Psoas muscle (tissue), 8 donors: Measurements from ENCODE around the gene RFX1. TPM values are rescaled to one million over a fixed set of nuclear protein-coding genes. Genes with fewer than 3 reads are reported as not detected.
A peak's percentile ranks its signal among the peaks of the same experiment; 100 is the strongest.

Source experiments
- ATAC-seq, 4 donors: fragments of 200-7000 bp; cut with Tn5 transposase; one replicate each; pipeline ENCODE4 v1.9.1; 2020; ENCODE audit warnings: moderate library complexity in 3 of 4, mild to moderate bottlenecking in 2 of 4
- DNase-seq, 2 donors: peaks; one replicate each; pipeline ENCODE4 v3.0.0-alpha.2; 2020
- H3K27ac ChIP-seq: fragments of 200-600 bp; one replicate; pipeline ENCODE4 v1.8.0; 2022
- H3K27me3 ChIP-seq, 3 donors: fragments of 200-600 bp in 1 of 3; one replicate each; pipeline versions ENCODE4 v1.6.1 to v1.8.0; 2013 to 2022; ENCODE audit warnings: low read length in 2 of 3, mild to moderate bottlenecking in 2 of 3, moderate library complexity in 1 of 3; ENCODE audit not compliant: insufficient read depth in 3 of 3
- H3K36me3 ChIP-seq, 2 donors: fragments of 200-600 bp in 1 of 2; one replicate each; pipeline versions ENCODE4 v1.6.1 to v1.8.0; 2013 to 2022; ENCODE audit warnings: low read depth in 1 of 2, mild to moderate bottlenecking in 1 of 2, moderate library complexity in 1 of 2; ENCODE audit not compliant: insufficient read depth in 1 of 2
- H3K4me1 ChIP-seq: fragments of 200-600 bp; one replicate; pipeline ENCODE4 v1.8.0; 2022
- H3K4me3 ChIP-seq: fragments of 200-600 bp; one replicate; pipeline ENCODE4 v1.8.0; 2022; ENCODE audit warnings: mild to moderate bottlenecking
- H3K9me3 ChIP-seq: fragments of 200-600 bp; one replicate; pipeline ENCODE4 v1.8.0; 2022
- WGBS, 3 donors: extraction: QIAGEN DNeasy Blood & Tissue Kit; methylation state at CpG; one replicate each; pipeline versions ENCODE4 v1.1.6 to v1.1.7; 2013; 5-methylcytosine and 5-hydroxymethylcytosine counted together
- intact Hi-C, 2 donors: fragments of 100-400 bp; cut with DNase I; formaldehyde crosslinking; loops; one replicate each; pipeline versions ENCODE4 v1.11.0 to v1.14.2; 2022
- polyA plus RNA-seq, 3 donors: library from polyadenylated mRNA; stranded (reverse); fragments of 200-250 nt; gene quantifications; one replicate each; pipeline ENCODE4 v1.2.3, GENCODE V29; 2013
- total RNA-seq, 4 donors: library from RNA; stranded (reverse); fragmentation: NEBNext Ultra II Directional in 2 of 4; extraction: Animal tissue kit (Norgen Biotek cat#: 25700) in 2 of 4; gene quantifications; one replicate each; pipeline versions ENCODE4 v1.2.1 to v1.2.4, GENCODE V29; 2021 to 2023
- TF ChIP-seq, protein P1 (sequence below): fragments of 200-600 bp; IDR thresholded peaks from one replicate; pipeline ENCODE4 v1.8.0; 2022; ENCODE audit warnings: antibody characterized with exemption
- donor health status: healthy with polysubstance abuse.
- donor health status: DM: no; HTN: no; CAD: no; lungs with moderate emphysema.
- donor health status: Bipolar disorder and iron deficiency.
- donor health status: healthy.
- donor health status: DM: yes; HTN: yes; CAD: no.
- donor health status: DM: no; HTN: no; CAD: no.
- donor health status: DM: no; HTN: no; CAD: no.
- donor health status: DM: yes; HTN: yes; CAD: no.

RFX1 gene
- total and polyA plus RNA-seq, 7 donors: 2.9 to 10.1 (median 6.4) TPM

DNA sequence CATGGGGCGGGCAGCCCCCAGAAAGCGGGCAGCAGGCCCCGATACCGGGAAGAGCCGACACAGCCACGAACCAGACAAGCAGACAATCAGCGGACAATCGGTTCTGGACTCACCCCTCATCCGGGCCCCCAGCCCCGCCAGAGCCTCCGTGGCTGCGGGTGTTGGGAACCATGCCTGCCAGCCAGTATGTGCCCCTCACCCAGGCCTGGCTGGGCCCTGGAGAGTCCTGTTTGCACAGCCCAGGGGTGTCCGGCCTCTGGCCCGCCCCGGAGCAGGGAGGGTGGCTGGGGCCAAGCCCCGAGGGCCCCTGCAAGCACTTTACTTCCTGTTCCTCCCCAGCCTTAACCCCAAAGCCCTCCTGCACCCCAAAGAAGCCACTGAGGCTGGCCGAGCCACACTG, 75.7 kb downstream of the RFX1 start:
- H3K27me3 ChIP-seq: no peaks in the 10 kb centered on the region
- TF ChIP-seq, protein P1, sequence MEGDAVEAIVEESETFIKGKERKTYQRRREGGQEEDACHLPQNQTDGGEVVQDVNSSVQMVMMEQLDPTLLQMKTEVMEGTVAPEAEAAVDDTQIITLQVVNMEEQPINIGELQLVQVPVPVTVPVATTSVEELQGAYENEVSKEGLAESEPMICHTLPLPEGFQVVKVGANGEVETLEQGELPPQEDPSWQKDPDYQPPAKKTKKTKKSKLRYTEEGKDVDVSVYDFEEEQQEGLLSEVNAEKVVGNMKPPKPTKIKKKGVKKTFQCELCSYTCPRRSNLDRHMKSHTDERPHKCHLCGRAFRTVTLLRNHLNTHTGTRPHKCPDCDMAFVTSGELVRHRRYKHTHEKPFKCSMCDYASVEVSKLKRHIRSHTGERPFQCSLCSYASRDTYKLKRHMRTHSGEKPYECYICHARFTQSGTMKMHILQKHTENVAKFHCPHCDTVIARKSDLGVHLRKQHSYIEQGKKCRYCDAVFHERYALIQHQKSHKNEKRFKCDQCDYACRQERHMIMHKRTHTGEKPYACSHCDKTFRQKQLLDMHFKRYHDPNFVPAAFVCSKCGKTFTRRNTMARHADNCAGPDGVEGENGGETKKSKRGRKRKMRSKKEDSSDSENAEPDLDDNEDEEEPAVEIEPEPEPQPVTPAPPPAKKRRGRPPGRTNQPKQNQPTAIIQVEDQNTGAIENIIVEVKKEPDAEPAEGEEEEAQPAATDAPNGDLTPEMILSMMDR: no peak
- no peaks in the 10 kb centered on the region for H3K4me1 ChIP-seq
- WGBS, 3 donors: 86 to 89% (median 88%) methylated on average over 17 of the region's 17 CpGs
- H3K4me3 ChIP-seq: no peak overlapping the region
- no peak overlapping the region for H3K27ac ChIP-seq
- DNase-seq (no peak), ATAC-seq (no peak)
- intact Hi-C loops: no loop called here
- peaks cover 0 to 44% of the 10 kb centered on the region in 2 donors for H3K36me3 ChIP-seq
- H3K9me3 ChIP-seq: no peaks in the 10 kb centered on the region

DNA sequence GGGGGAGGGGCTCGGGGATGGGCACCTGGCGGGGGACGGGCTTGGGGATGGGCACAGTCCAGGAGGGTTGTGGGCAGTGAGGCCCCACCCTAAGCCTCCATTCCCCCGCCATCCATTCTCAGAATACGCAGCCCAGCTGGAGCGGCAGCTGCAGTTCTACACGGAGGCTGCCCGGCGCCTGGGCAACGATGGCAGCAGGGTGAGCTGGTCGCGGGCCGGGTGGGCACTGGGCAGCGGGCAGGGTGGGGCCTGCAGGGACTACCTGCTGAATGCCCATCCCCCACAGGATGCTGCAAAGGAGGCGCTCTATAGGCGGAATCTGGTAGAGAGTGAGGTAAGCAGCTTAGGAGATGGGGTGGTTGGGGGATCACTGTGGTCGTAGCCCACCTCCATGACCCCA, 76.2 kb downstream of the RFX1 start:
- DNase-seq (no peak), ATAC-seq (no peak)
- no peaks in the 10 kb centered on the region for H3K27me3 ChIP-seq
- peaks cover 0 to 46% of the 10 kb centered on the region in 2 donors for H3K36me3 ChIP-seq
- TF ChIP-seq, protein P1: no peak
- H3K4me3 ChIP-seq: no peak overlapping the region
- intact Hi-C loops: no loop called here
- WGBS, 3 donors: 77 to 83% (median 80%) methylated on average over 14 to 17 of the region's 17 CpGs
- H3K4me1 ChIP-seq: no peaks in the 10 kb centered on the region
- H3K27ac ChIP-seq: no peak overlapping the region
- H3K9me3 ChIP-seq: no peaks in the 10 kb centered on the region

DNA sequence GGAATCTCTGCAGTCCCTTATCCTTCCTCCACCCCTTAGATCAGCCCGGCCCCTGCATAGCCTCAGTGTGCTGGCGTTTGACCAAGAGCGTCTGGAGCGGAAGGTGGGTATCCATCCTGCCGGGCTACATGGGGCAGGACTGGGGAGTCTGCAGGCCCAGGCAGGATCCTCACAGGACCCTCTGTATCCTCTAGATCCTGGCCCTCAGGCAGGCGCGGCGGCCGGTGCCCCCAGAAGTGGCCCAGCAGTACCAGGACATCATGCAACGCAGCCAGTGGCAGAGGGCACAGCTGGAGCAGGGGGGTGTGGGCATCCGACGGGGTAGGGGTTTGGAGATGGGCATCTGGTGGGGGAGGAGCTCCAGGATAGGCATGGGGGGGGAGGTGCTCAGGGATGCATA, 76.8 kb downstream of the RFX1 start:
- no peaks in the 10 kb centered on the region for H3K27me3 ChIP-seq
- no peak overlapping the region for H3K27ac ChIP-seq
- DNase-seq: no peak
- no peak overlapping the region for H3K4me3 ChIP-seq
- intact Hi-C loops: no loop called here
- TF ChIP-seq, protein P1: no peak
- no peaks in the 10 kb centered on the region for H3K4me1 ChIP-seq
- WGBS, 3 donors: 68 to 83% (median 77%) methylated on average over 11 to 12 of the region's 12 CpGs
- peaks cover 0 to 53% of the 10 kb centered on the region in 2 donors for H3K36me3 ChIP-seq
- no peak for ATAC-seq
- H3K9me3 ChIP-seq: no peaks in the 10 kb centered on the region

DNA sequence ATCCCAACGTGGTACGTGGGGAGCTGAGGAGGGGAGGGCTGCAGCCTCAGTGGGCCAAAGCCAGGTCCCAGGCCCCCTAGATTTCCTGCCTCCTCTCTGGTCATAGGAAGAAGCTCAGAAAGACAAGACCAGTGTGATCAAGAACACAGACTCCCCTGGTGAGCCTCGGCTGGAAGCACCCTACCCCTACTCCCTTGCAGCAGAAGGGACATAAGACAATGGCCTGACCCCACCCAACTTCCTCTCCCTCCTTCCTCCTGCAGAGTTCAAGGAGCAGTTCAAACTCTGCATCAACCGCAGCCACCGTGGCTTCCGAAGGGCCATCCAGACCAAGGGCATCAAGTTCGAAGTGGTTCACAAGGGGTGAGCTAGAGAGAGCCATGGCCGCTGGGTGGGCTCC, 79.4 kb downstream of the RFX1 start:
- WGBS, 3 donors: 73 to 76% (median 74%) methylated on average over 8 of the region's 8 CpGs
- peaks cover 0 to 75% of the 10 kb centered on the region in 2 donors for H3K36me3 ChIP-seq
- no peak overlapping the region for H3K4me3 ChIP-seq
- H3K27me3 ChIP-seq: no peaks in the 10 kb centered on the region
- TF ChIP-seq, protein P1: no peak
- DNase-seq (no peak), ATAC-seq (peak in 1 of 4 donors; percentile 21)
- H3K9me3 ChIP-seq: no peaks in the 10 kb centered on the region
- intact Hi-C loops: no loop called here
- H3K27ac ChIP-seq: no peak overlapping the region
- no peaks in the 10 kb centered on the region for H3K4me1 ChIP-seq

DNA sequence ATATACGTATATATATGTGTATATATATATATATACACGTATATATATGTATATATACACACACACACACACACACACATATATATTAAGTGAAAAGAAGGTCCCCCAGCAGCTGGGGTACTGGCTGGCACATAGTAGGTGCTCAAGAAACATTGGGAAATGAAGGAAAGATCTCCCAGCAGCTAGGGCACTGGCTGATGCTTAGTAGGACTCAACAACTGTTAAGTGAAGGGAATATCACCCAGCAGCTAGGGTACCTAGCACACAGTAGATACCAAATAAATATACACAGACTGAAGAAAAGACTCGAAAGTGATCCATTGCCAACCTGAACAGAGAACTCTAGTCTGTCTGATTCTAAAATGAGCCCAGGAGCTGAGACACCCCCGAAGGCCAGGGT, 80.1 kb downstream of the RFX1 start:
- DNase-seq (no peak), ATAC-seq (no peak)
- Histone ChIP-seq H3K9me3 (no peaks in the 10 kb centered on the region), H3K36me3 (peaks cover 0 to 76% of the 10 kb centered on the region in 2 donors), H3K4me3 (no peak overlapping the region), H3K4me1 (no peaks in the 10 kb centered on the region), H3K27ac (no peak overlapping the region), H3K27me3 (no peaks in the 10 kb centered on the region)
- intact Hi-C loops: no loop called here
- WGBS, 3 donors: 77 to 82% (median 81%) methylated on average over 4 of the region's 4 CpGs
- TF ChIP-seq, protein P1: no peak
